Ovary (tissue), 3 donors: ENCODE results near the gene PRKCQ.

Experiments used
- CTCF ChIP-seq, 3 donors: fragments of 450-650 bp in 2 of 3; fragments of 200-600 bp in 1 of 3; IDR thresholded peaks; one replicate each; pipeline versions ENCODE4 v1.5.1 to v1.8.0; 2016 to 2022; ENCODE audit warnings: antibody characterized with exemption in 3 of 3, mild to moderate bottlenecking in 1 of 3
- POLR2A ChIP-seq: fragments of 450-650 bp; IDR thresholded peaks from one replicate; pipeline ENCODE4 v1.6.1; 2017; ENCODE audit warnings: antibody characterized with exemption, mild to moderate bottlenecking, moderate library complexity
- donor health status: DM: no; HTN: no; CAD: no.

DNA sequence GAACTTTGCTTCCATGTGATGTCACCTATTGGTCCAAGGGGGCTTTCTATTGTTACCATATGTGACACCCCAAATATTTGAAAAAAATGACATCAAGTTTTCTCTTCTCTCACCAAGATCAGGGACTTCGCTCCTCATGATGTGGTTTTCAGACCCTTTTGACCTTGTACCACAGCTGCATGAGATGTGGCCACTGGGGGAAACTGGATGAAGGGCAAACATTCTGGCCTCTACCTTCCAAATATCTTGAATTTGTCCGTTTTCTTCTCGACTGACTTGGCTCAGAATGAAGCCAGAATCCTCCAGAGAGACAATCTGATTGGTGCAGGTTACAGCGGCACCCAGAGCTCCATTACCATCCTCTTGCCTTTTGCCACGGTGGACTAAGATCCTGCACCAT lies 122.7 kb downstream of the PRKCQ start:
- TF ChIP-seq CTCF (IDR thresholded peaks at IDR 0.05) (no peak), POLR2A (no peak)
